Neural crest cell (in vitro differentiated cells): Measurements from ENCODE around the gene MORF4L2. TPM values are rescaled to one million over a fixed set of nuclear protein-coding genes. Genes with fewer than 3 reads are reported as not detected.
A peak's percentile ranks its signal among the peaks of the same experiment; 100 is the strongest.

Experiments used
- DNase-seq: peaks from one replicate; pipeline ENCODE4 v3.0.0; 2021; ENCODE audit warnings: low read depth, mixed read lengths, low spot score
- H3K27ac Mint-ChIP-seq: one replicate; pipeline ENCODE4 v1.8.0; 2021; ENCODE audit warnings: mild to moderate bottlenecking, mixed read lengths; ENCODE audit not compliant: unreplicated experiment
- H3K27me3 Mint-ChIP-seq: 2 replicates; pipeline ENCODE4 v1.8.0; 2021; ENCODE audit warnings: low read depth, mild to moderate bottlenecking, mixed read lengths
- H3K36me3 Mint-ChIP-seq: 2 replicates; pipeline ENCODE4 v1.8.0; 2021; ENCODE audit warnings: low read depth, mild to moderate bottlenecking, mixed read lengths
- H3K4me1 Mint-ChIP-seq: 2 replicates; pipeline ENCODE4 v1.8.0; 2021; ENCODE audit warnings: mixed read lengths
- H3K4me3 Mint-ChIP-seq: one replicate; pipeline ENCODE4 v1.8.0; 2021; ENCODE audit warnings: mild to moderate bottlenecking, mixed read lengths
- H3K9me3 Mint-ChIP-seq: 2 replicates; pipeline ENCODE4 v1.8.0; 2021; ENCODE audit warnings: mixed read lengths
- CTCF ChIP-seq: fragments of 200-600 bp; sonication (generic); conservative IDR thresholded peaks from 2 replicates; pipeline ENCODE4 v1.5.0; 2021; ENCODE audit warnings: antibody characterized with exemption, mild to moderate bottlenecking
- total RNA-seq: library from RNA; stranded (reverse); gene quantifications from 2 replicates; pipeline ENCODE4 v1.2.1, GENCODE V29; 2021

The MORF4L2 gene
- total RNA-seq, 1 donor from 2014 or later, result 412 TPM

- Mint-ChIP-seq H3K4me1 (peaks cover 15% of the 10 kb centered on the region), H3K36me3 (no peaks in the 10 kb centered on the region), H3K9me3 (peaks cover 8% of the 10 kb centered on the region), H3K4me3 (no peak overlapping the region), H3K27ac (no peak overlapping the region), H3K27me3 (no peaks in the 10 kb centered on the region)
- TF ChIP-seq CTCF, result no peak
- no peak for DNase-seq
Measured at GRCh38 chrX:103697687-103698086, 11.2 kb upstream of the MORF4L2 start.

- no peaks in the 10 kb centered on the region for H3K4me1 Mint-ChIP-seq
- no peaks in the 10 kb centered on the region for H3K27me3 Mint-ChIP-seq
- no peak for TF ChIP-seq CTCF
- DNase-seq, result no peak
- H3K4me3 Mint-ChIP-seq, result no peak overlapping the region
- H3K9me3 Mint-ChIP-seq, result no peaks in the 10 kb centered on the region
- H3K27ac Mint-ChIP-seq, result no peak overlapping the region
- H3K36me3 Mint-ChIP-seq, result no peaks in the 10 kb centered on the region
Measured at GRCh38 chrX:103691059-103691458, 4.6 kb upstream of the MORF4L2 start.

- no peaks in the 10 kb centered on the region for H3K9me3 Mint-ChIP-seq
- peaks cover 6% of the 10 kb centered on the region for H3K27me3 Mint-ChIP-seq
- TF ChIP-seq CTCF, result peak; percentile 82
- no peak overlapping the region for H3K27ac Mint-ChIP-seq
- peaks cover 3% of the 10 kb centered on the region for H3K36me3 Mint-ChIP-seq
- DNase-seq, result no peak
- peaks cover 5% of the 10 kb centered on the region for H3K4me1 Mint-ChIP-seq
- H3K4me3 Mint-ChIP-seq, result no peak overlapping the region
Measured at GRCh38 chrX:103688946-103689345, 2.4 kb upstream of the MORF4L2 start.

- peak; percentile 80 for TF ChIP-seq CTCF
- peaks cover 5% of the 10 kb centered on the region for H3K4me1 Mint-ChIP-seq
- H3K9me3 Mint-ChIP-seq, result no peaks in the 10 kb centered on the region
- no peak overlapping the region for H3K27ac Mint-ChIP-seq
- peaks cover 7% of the 10 kb centered on the region for H3K36me3 Mint-ChIP-seq
- H3K4me3 Mint-ChIP-seq, result no peak overlapping the region
- H3K27me3 Mint-ChIP-seq, result peaks cover 11% of the 10 kb centered on the region
- peak; percentile 69 for DNase-seq
Measured at GRCh38 chrX:103687696-103688201, 1.2 kb upstream of the MORF4L2 start.

- no peak overlapping the region for H3K27ac Mint-ChIP-seq
- peaks cover 7% of the 10 kb centered on the region for H3K36me3 Mint-ChIP-seq
- peaks cover 5% of the 10 kb centered on the region for H3K4me1 Mint-ChIP-seq
- no peak overlapping the region for H3K4me3 Mint-ChIP-seq
- no peaks in the 10 kb centered on the region for H3K9me3 Mint-ChIP-seq
- peaks cover 11% of the 10 kb centered on the region for H3K27me3 Mint-ChIP-seq
- DNase-seq, result peak; percentile 67
- peak; percentile 52 for TF ChIP-seq CTCF
Measured at GRCh38 chrX:103687073-103687695, 685 bp upstream of the MORF4L2 start.
